ENCODE measurements around the gene STK38L.

The STK38L gene

GRCh38 chr12:27207615-27208413 lies 36.3 kb upstream of the STK38L start:
- DNase-seq (ENCODE audit: low read depth), result peak; percentile 94
- TF ChIP-seq, protein P1, sequence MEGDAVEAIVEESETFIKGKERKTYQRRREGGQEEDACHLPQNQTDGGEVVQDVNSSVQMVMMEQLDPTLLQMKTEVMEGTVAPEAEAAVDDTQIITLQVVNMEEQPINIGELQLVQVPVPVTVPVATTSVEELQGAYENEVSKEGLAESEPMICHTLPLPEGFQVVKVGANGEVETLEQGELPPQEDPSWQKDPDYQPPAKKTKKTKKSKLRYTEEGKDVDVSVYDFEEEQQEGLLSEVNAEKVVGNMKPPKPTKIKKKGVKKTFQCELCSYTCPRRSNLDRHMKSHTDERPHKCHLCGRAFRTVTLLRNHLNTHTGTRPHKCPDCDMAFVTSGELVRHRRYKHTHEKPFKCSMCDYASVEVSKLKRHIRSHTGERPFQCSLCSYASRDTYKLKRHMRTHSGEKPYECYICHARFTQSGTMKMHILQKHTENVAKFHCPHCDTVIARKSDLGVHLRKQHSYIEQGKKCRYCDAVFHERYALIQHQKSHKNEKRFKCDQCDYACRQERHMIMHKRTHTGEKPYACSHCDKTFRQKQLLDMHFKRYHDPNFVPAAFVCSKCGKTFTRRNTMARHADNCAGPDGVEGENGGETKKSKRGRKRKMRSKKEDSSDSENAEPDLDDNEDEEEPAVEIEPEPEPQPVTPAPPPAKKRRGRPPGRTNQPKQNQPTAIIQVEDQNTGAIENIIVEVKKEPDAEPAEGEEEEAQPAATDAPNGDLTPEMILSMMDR (IDR thresholded peaks at IDR 0.05; ENCODE audit: insufficient read depth, low read depth, low read length, missing control alignments), result no peak
- H3K4me3 ChIP-seq (ENCODE audit: low read depth, low read length), result peak overlapping the region; percentile 41

- TF ChIP-seq, protein P1 (IDR thresholded peaks at IDR 0.05; ENCODE audit: insufficient read depth, low read depth, low read length, missing control alignments), result no peak
- DNase-seq (ENCODE audit: low read depth), result no peak
- 0 out of 2 replicates have a peak overlapping the region, but pooled peaks have one; percentile 3 for H3K4me3 ChIP-seq (ENCODE audit: low read depth, low read length)
Measured at GRCh38 chr12:27208414-27208750, 35.7 kb upstream of the STK38L start.

- TF ChIP-seq, protein P1 (IDR thresholded peaks at IDR 0.05; ENCODE audit: insufficient read depth, low read depth, low read length, missing control alignments), result no peak
Measured at GRCh38 chr12:27209257-27209910, 34.7 kb upstream of the STK38L start.

DNA sequence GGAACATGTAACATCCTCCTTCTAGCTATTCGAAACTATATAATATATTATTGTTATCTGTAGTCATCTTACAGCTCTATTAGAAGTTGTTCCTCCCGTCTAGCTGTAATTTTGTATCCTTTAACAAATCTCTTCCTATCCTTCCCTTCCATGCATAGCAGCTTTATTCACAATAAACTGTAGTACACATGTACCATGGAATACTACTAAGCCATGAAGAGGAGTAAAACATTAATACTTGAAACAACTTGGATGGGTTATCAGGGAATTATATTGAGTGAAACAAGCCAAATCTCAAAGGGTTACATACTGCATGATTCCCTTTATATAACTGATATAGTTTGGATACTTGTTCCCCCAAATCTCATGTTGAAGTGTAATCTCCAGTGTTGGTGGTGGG lies 33.9 kb upstream of the STK38L start:
- no peak for DNase-seq (ENCODE audit: low read depth)
- TF ChIP-seq, protein P1 (IDR thresholded peaks at IDR 0.05; ENCODE audit: insufficient read depth, low read depth, low read length, missing control alignments), result no peak
- no peak overlapping the region for H3K4me3 ChIP-seq (ENCODE audit: low read depth, low read length)

More at GRCh38 chr12:27209257-27209910, 34.7 kb upstream of the STK38L start:
- no peak overlapping the region for H3K4me3 ChIP-seq (ENCODE audit: low read depth, low read length)
- peak; percentile 36 for DNase-seq (ENCODE audit: low read depth)

DNA sequence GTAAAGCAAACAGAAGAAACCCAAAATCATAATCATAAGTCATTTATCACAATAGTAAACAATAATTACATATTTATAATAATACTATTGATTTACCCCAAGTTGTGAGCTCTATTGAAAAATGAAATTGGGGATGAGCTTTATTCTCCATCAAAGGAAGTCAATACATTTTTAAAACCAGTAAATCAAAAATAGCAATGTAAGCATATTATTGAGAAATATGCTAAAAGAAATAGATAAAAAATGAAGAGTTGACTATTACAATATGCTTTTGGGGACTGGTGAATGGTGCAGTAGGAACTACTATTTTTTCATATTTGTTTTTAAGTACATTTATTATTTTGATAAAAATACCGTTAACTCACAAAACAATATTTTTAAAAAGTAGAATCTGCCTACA lies 31.2 kb upstream of the STK38L start:
- H3K4me3 ChIP-seq (ENCODE audit: low read depth, low read length), result no peak overlapping the region
- DNase-seq (ENCODE audit: low read depth), result no peak
- TF ChIP-seq, protein P1 (IDR thresholded peaks at IDR 0.05; ENCODE audit: insufficient read depth, low read depth, low read length, missing control alignments), result no peak

DNA sequence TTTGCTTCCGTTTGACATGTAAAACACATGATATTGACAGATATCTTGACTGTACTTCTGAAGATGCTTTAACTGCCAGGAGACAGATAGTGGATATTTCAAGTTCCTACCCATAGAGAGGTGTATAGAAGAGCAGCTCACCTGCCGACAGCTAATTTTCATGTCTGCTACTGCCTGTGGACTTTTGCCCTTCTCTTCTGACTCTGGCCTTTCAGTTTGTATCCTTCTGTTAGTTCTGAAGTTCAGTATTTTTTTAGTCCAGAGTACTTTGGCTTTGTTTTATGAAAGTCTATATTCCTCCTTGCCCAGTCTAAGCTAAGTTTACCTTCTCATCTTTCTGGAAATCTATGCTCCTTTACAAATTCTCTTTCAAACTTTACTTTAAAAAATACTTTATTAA lies 30.8 kb upstream of the STK38L start:
- no peak overlapping the region for H3K4me3 ChIP-seq (ENCODE audit: low read depth, low read length)
- TF ChIP-seq, protein P1 (IDR thresholded peaks at IDR 0.05; ENCODE audit: insufficient read depth, low read depth, low read length, missing control alignments), result no peak
- no peak for DNase-seq (ENCODE audit: low read depth)

All from GM12865 (cell line).